ENCODE data around the gene ACAN.

Gene ACAN

DNA sequence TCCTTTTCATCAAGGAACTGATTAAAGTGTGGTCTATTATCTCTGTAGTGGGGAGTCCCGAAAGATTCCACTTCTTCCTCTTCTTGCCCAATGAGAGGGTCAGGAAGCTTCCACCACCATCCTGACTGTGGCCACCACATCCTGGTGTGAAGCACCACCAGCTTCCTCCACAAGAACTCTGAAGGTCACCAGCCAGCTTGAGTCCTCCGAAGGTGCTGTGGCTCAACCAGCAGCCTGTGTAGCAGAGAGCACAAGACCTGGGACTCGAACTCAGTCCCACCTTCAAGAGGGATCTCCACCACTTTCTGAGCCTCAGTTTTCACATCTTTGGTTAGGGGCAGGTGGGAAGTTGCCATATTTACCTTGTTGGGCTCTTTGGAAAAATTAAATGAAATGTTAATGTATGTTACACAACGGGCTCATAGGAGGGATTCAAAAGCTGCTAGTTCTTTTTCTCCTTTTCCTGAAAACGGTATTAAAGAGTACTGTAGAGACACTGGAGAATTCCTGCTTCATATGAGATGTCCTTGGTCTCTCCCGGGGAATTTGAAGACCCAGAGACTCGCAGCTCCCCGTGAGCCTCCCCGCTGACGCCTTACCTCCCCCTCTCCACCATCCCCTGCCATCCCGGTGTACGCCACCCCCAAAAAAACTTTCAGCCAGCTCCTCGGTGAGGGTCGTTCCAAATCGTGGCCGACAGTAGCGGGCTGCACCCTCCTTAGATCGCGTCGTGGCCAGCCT lies 816 bp upstream of the ACAN start:
- no peak for DNase-seq (ENCODE audit: low spot score)

DNA sequence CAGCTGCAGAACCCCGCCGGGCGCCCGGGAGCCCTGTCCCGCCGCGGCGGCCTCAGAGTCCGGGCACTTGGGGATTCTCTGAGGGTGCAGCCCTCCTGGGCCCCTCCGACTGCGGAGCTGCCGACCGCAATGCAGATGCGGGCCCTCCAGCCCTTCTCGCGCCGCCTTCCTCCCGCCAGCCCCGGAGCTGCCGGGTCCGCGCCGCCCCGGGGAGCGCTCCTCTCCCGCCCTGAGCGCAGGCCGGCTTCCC lies 320 bp upstream of the ACAN start:
- no peak for DNase-seq (ENCODE audit: low spot score)

DNA sequence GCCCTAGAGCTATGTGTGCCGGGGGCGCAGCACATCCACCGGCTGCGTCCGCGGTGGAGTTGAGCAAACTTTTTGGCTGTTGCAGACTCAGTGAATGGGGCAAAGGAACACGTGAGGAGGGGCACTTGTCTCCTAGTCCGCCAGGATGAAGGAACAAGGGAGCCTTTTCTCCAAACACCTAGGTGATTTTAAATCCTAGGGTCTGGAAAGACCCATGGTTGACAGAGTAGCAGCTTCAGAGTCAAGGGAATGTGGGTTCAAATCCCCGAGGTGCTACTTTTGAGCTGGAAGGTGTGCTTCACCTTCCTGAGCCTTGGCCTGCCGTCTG lies 648 bp downstream of the ACAN start:
- DNase-seq (ENCODE audit: low spot score) = no peak

DNA sequence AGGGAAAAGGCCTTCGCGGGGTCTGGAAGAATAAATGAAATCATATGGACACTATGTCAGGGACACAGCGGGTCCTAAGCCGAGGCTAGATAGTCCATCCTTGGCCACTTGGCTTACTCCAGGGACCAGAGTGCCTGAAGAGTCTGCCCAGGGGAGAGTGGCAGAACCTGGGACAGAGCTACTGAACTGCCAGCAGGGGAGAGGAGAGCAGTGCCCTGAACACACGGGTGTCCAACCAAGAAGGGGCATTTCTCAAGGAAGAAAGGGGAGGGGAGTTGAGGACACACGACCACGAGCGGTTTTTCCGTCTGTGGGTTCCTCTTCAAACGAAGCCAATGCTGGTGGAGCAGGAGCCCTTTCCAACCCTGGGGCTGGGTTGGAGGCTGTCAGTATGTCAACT lies 1.0 kb downstream of the ACAN start:
- DNase-seq (ENCODE audit: low spot score) = no peak

DNA sequence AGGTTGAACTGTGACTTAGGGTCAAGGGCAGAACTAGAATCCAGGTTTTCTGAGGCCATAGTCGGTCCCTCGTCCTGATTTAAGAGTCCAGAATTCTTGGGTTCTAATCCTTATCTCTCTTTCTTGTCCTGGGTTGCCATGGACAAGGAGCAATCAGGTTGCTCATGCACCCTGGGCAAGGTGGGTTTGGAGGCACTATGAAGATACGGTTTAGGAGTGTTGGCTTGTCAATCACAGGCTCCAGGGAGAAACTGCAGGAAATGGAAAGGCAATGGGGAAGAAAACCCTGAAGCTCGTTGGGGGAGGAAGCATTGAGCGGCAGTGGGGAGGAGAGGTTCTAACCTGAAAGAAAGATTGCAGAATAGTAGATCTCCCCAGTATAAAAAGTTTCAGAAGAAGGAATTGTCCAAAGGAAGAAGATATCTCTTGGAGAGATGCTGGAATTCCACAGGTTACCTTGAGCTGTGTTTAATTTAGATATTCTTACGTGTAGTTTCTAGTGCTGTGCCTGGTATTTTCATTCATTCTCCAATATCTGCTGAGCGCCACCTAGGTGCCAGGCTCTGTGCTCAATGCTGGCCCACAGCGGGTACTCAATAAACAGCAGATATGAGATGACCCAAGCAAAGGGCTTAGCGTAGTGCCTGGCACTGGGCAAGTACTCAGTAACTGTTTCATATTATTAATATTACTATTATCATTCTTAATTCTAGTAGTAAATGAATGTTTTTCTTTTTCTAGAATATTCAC lies 2.0 kb downstream of the ACAN start:
- DNase-seq (ENCODE audit: low spot score) = peak; percentile 4

DNA sequence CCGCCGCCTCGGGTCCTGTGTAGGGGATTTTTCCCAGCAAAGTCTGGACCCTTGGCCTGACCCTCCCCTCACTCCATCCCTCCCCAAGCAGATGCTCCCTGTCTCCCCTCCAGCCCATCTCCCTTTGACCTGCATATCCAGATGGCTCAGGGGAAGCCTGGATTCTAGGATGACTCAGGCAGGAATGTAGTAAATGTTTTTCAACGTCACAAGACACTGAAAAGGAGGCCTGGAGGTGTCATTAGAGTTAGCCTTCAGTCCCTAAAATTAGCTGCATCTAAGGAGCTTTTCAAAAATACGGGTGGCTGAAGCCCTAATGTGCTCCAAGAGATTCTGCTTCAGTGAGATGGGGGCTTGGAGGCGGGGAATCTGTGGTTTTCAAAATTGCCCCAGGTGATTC lies 7.2 kb downstream of the ACAN start:
- no peak for DNase-seq (ENCODE audit: low spot score)

DNA sequence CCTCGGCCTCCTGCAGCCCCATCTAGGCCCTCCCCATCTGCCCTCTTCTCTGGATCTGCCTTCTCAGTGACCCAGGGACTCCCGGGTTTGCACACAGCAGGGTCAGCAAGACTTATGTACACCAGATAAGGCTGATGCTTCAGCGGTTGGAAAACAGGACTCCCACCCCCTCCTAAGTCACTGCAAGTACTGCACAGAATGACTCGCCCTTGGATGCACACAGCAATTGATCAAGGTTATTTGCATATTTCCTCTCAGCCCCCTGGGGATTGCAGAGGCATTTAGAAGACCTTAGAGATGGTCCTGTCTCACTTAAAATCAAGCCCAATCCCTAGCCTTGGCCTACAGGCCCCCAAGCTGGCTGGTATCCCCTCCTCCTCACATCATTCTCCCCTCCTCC lies 8.9 kb downstream of the ACAN start:
- no peak for DNase-seq (ENCODE audit: low spot score)

DNA sequence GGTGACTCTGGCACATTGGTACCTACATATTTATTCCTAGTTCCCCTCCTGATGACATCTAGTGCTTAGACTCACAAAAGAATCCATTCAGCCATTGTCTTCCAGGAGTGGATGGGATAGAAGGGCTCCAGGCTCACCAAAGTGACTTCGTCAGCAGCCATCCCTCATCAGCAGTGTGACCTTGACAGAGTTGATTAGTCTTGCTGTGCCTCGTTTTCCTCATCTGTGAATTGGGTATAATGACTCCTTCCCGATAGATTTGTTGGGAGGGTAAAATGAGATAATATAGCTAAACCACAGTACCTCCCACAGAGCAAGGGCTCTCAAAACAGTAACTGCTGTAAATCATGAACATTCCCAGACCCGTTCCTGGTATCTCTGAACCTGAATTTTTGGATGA lies 10.7 kb downstream of the ACAN start:
- DNase-seq (ENCODE audit: low spot score) = no peak

DNA sequence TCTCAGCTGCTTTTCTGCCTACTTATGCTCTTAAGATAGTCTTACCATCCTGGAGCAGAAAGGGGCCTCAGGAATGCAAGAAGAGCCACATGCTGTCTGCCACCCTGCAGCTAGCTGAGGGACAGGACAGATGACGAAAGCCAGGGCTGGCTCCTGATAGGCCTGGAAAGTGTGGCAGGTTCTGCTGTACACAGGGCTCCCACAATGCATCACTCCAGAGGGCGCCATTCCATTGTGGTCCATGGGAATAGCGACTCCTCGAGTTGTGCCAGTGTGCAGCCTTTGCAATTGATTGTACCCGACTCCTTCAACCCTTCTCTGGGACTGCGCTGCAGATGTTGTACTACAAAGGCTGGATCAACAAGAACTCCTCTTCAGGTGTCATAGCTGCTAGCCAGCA lies 11.2 kb downstream of the ACAN start:
- DNase-seq (ENCODE audit: low spot score) = no peak

DNA sequence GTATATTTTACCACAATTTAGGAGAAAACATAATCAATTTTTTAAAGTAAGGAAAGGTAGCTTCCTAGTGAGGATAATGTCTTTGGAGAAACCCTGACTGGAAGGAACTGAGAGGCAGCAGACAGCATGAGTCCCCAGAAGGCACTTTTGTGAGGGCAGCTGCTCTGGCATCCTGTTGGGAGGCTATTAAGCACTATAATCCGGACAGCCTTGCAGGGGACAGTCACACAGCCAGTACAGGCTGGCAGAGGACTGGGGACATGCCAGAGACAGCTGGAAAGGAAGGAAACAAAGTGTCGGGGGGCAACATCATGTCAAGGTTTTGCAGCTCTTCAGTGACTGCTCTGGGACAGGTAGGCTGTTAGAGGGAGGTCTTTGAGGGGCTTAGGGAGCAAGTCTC lies 15.7 kb downstream of the ACAN start:
- no peak for DNase-seq (ENCODE audit: low spot score)

DNA sequence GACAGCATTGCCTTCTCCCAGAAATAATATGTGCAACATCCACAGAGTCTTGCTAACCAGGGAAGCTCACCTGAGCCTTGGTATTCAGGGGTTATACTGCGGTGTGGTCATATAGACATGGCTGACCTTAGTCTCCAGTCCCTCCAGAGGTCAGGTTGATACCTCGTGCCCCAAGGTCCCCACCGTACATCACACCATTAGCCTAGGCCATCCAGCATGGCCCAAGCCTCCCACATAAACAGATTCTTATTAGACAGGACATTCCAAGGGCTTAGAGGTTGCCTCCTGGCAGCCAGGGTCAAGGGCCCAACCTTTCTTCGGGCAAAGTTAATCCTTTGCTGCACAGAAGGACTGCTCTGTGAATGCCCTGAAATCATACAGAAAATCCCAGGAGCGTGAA lies 18.8 kb downstream of the ACAN start:
- DNase-seq (ENCODE audit: low spot score) = no peak

DNA sequence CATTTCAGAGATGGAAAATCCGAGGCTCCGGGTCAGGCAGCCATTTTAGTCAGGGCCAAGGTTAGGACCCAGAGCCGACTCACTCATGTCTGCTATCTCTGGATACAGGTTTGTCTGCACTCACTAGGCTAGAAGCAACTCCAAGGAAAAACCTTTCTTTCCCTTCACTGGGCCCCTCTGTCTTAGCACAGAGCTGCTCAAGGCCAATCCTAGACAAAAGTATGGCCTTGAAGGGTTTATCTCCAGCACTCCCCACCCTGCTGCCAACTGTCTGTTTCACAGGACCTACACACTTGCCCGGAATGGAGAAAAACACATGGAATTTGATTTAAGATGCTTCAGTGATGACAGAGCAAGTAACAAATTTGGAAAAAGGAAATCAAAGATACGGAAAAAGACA lies 25.6 kb downstream of the ACAN start:
- DNase-seq (ENCODE audit: low spot score) = no peak

DNA sequence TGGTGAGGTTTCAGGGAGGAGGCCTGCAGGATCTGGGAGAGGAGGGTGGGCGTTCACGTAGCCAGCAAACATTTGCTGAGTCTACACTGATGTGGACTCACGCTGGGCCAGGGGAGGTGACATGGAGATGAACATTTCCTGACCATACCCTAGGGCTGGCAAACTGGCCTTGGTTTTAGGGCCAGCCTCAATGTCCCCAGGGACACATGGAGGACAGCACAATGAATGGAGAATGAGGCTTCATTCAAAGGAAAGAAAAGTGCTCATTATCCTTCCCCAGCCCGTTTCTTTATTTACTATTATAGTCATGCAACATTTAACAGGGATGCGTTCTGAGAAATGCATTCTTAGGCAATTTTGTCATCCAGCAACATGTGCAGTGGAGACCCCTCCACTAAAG lies 26.8 kb downstream of the ACAN start:
- DNase-seq (ENCODE audit: low spot score) = no peak

DNA sequence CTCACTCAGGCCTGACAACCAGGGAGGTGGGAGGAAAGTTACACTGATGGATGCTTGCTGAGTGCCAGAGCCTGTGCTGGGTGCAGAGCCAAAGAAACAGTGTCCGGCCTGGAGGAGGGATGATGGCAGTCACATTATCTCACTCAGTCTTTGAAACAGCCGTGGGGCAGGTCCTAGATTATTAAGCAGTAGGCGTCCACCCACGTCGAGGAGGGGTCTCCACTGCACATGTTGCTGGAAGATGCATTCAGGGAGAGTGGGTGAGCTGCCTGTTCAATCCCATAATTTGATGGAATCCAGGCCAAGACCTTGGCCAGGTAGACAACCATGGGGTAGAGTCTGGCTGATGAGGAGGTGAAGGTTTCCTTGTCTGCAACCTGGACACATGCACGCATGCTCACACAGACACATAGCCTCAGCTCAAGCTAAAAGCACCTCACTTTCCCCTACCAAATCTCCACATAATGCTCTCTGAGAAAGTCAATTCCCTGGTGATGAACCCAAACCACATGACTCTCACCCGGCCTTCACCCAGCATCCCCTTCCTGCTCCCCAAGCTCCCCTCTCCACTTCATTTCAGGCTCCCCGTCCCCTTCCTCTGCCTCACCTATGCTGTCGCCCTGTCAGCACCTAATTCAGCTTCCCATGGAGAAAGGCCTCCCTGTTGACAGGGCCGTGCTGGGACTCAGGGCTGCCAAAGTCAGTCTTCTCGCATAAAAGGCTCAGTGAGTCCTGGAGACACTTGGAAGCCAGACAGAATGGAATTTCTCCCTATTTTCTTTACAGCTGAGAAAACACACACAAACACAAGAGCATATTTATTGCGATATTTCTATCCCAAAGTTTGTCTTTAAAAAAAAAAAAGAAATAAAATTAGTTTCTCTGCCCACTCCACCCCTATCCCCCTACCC lies 29.8 kb downstream of the ACAN start:
- DNase-seq (ENCODE audit: low spot score) = no peak

DNA sequence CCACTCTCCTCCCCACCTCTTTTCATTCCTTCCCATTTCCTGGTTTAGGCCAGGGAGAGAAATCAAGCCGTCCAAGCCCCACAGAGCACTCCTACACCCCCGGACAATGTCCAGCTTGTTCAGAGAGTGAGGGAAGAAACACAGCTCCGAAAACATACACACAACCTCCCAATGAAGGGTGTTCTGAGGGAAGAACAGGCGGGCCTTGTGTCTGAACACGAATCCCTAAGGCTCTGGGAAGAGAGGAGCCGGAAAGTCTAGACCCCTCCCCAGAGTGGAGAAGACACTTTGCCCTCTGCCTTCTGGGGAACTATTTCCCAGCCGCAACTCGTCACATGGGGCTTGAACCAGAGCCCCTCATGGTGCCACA lies 30.5 kb downstream of the ACAN start:
- no peak for DNase-seq (ENCODE audit: low spot score)

DNA sequence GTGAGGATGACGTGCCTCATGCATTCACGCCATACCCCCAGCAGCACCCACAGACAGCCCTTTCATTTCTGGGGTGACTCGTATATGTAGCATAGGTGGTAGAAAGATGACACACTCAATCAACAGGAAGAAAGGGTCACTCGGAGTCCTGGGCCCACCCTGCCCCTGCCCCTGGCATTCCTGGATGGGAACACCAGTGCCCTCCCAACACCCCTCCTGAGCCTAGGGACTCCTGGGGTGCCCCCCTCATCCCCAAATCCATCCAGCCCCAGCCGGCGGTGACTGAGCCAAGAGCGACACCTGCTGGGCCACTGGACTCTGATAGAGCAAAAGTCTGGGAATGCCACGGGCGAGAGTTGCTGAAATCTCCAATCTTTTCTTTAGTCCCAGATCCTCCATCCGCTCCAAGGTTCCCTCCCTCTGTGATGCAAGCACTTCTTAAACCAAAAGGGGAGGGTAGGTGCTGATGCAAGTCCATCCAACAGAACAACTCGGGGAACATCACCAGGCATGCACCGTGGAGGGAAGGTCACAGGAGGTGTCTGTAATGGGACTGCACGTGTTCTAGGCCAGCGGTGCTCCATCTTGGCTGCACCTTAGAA lies 31.1 kb downstream of the ACAN start:
- peak; percentile 15 for DNase-seq (ENCODE audit: low spot score)

DNA sequence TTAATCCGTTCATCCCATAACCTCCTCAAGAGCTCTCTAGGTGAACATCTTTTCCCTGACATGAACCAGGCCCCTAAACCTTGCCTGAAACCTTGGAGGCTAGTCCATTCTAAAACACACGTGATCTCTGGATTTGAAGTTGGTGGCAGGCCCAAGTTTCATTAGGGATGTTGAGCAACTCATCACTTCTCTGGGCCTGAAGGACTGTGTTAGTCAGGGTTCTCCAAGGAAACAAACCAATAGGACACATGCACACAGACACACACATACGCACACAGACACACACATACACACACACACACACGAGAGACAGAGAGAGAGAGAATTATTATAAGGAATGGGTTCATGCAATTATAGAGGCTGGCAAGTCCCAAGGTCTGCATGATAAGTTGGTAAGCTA lies 31.9 kb downstream of the ACAN start:
- DNase-seq (ENCODE audit: low spot score) = no peak

DNA sequence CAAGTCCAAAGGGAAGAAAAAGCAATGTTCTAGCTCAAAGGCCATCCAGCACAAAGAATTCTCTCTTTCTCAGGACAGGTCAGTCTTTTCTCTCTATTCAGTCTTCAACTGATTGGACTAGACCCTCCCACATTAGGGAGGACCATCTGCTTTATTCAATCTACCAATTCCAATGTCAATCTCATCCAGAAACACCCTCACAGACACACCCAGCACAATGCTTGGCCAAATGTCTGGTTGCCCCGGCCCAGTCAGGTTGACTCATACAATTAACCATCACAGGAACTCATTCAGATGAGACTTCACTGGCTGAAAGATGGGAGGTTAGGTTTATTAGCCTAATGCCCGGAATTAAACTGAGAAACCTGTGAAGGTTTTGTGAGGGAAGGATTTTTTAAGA lies 32.4 kb downstream of the ACAN start:
- no peak for DNase-seq (ENCODE audit: low spot score)

DNA sequence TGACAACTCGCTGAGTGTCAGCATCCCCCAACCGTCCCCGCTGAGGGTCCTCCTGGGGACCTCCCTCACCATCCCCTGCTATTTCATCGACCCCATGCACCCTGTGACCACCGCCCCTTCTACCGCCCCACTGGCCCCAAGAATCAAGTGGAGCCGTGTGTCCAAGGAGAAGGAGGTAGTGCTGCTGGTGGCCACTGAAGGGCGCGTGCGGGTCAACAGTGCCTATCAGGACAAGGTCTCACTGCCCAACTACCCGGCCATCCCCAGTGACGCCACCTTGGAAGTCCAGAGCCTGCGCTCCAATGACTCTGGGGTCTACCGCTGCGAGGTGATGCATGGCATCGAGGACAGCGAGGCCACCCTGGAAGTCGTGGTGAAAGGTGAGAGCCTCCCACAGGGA lies 35.4 kb downstream of the ACAN start:
- DNase-seq (ENCODE audit: low spot score) = no peak

DNA sequence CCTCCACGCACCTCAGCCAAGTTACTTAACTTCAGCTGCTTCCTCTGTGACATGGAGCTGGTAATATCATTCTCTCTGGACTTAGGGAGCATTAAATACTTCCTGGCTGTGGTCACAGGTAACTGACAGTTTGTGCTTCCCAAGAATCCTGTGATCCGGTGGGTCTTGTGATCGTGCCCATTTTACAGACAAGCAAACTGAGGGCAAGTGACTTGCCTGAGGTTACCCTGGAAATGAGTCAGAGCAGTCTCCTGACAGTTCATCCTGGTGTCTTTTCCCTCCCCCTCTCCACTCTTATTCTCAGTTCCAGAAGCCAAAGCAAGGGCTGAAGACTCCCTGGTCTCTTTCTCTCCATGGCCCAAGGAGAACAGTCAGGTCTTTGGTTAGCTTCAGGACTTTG lies 35.9 kb downstream of the ACAN start:
- no peak for DNase-seq (ENCODE audit: low spot score)

DNA sequence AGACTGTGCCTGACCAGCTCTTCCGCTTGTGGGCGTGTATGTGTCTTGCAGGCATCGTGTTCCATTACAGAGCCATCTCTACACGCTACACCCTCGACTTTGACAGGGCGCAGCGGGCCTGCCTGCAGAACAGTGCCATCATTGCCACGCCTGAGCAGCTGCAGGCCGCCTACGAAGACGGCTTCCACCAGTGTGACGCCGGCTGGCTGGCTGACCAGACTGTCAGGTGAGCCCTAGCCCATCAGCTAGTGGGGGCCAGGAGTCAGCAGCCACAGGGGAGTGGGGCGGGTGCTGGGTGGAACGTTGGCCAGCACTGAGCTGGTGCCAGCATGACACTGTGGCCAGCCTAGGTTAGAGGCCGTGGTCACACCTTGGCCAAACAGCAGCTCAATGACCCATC lies 36.7 kb downstream of the ACAN start:
- no peak for DNase-seq (ENCODE audit: low spot score)

DNA sequence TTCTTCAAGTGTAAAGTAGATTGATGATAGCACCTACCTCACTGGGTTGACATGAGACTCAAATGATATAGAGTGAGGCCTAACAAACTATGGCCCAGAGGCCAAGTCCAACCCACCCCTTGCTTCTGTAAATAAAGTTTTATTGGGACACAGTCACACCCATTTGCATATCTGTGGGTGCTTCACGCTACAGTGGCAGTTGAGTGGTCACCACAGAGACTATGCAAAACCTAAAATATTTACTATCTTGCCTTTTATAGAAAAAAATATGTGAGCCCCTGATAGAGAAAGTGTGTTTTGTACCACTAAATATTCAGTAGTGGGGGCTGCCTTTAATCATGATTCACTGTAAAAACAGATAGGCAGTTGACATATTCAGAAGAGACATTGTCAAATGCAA lies 38.0 kb downstream of the ACAN start:
- no peak for DNase-seq (ENCODE audit: low spot score)

DNA sequence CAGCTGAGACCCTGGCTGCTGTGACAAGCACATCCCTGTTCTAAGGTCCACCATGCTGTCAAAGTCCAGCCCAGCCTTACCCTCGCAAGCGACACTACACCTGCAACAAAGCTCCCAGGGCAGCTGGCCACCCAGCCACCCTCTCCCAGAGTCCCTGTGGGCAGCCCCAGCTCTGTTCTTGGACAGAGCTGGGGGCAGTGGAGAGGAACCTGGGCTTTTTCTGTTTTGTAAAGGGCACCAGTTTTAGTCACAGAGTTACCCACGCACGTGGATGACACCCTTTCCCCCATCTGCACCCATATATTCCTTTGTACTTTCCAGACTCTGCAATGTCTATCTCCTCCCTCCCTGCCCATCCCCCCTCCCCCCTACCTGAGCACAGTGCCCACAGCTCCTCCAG lies 38.9 kb downstream of the ACAN start:
- DNase-seq (ENCODE audit: low spot score) = no peak

Measured in hematopoietic multipotent progenitor cell treated with erythropoietin and hydrocortisone succinate and interleukin-3 and kit ligand, for 15 days (in vitro differentiated cells).